Gastrocnemius medialis (tissue), 4 donors: ENCODE data around the gene RAET1L.

Experiments
- POLR2A ChIP-seq, 2 donors: fragments of 450-650 bp; IDR thresholded peaks; one replicate each; pipeline ENCODE4 v1.6.1; 2017; ENCODE audit warnings: antibody characterized with exemption in 2 of 2, mild to moderate bottlenecking in 2 of 2, moderate library complexity in 2 of 2
- TF ChIP-seq, protein P1 (sequence below), 5 experiments: fragments of 450-650 bp in 3 of 5; fragments of 200-600 bp in 2 of 5; sonication (generic) in 2 of 5; IDR thresholded peaks in 4 of 5; conservative IDR thresholded peaks in 1 of 5; 1 replicate in 4 of 5; 2 replicates in 1 of 5; pipeline ENCODE4 v1.5.1; 2016 to 2019; ENCODE audit warnings: antibody characterized with exemption in 5 of 5, mild to moderate bottlenecking in 3 of 5, moderate library complexity in 3 of 5

DNA sequence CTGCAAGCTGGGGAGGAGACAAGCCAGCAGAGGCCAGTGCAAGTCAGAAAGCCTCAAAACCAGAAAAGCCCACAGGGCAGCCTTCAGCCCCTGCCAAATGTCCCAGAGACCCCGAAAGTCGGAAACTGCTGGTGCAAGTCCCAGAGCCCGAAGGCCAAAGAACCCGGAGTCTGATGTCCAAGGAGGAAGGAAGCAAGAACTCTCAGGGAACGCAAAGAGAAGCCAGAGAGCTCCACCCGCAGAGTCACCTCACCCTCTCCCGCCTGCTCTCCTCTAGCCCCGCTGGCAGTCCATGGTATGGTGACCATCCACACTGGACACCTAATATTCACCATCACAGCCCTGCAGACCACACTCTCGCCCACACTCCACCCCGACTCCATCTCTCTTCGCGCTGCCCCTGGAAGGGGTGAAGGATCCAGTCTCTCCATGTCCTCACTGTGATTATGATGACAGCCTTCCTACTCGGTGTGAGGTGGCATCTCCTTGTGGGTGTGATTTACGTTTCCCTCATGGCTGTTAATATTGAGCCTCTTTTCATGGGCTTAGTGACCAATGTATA, 33.0 kb upstream of the RAET1L start:
- no peak for TF ChIP-seq POLR2A (IDR thresholded peaks at IDR 0.05)
- TF ChIP-seq, protein P1, sequence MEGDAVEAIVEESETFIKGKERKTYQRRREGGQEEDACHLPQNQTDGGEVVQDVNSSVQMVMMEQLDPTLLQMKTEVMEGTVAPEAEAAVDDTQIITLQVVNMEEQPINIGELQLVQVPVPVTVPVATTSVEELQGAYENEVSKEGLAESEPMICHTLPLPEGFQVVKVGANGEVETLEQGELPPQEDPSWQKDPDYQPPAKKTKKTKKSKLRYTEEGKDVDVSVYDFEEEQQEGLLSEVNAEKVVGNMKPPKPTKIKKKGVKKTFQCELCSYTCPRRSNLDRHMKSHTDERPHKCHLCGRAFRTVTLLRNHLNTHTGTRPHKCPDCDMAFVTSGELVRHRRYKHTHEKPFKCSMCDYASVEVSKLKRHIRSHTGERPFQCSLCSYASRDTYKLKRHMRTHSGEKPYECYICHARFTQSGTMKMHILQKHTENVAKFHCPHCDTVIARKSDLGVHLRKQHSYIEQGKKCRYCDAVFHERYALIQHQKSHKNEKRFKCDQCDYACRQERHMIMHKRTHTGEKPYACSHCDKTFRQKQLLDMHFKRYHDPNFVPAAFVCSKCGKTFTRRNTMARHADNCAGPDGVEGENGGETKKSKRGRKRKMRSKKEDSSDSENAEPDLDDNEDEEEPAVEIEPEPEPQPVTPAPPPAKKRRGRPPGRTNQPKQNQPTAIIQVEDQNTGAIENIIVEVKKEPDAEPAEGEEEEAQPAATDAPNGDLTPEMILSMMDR (IDR thresholded peaks at IDR 0.05 in 4 of 5, conservative IDR thresholded peaks at IDR 0.05 in 1 of 5), result no peak
